GM21723 (cell line): Measurements from ENCODE around the gene SLC22A23.

ENCODE experiments used
- ATAC-seq: cut with Tn5 transposase; IDR thresholded peaks from one replicate; pipeline ENCODE4 v1.9.1; 2021; ENCODE audit warnings: mild to moderate bottlenecking, moderate library complexity; ENCODE audit not compliant: unreplicated experiment

The SLC22A23 gene

DNA sequence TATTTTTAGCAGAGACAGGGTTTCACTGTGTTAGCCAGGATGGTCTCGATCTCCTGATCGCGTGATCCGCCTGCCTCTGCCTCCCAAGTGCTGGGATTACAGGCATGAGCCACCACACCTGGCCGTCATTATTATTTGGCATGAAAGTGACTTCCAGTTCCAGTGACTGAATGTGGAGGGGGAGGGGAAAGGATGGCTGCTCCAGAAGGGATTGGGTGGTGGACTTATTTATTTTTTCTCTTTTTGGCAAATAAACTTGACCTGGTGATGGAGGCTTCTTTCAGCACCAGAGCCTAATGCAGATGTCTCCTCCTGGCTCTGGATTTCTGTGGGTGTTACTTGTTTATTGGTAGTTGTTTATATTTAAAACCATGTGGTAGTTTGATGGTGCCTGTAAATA, 16.9 kb upstream of the SLC22A23 start:
- no peak for ATAC-seq

DNA sequence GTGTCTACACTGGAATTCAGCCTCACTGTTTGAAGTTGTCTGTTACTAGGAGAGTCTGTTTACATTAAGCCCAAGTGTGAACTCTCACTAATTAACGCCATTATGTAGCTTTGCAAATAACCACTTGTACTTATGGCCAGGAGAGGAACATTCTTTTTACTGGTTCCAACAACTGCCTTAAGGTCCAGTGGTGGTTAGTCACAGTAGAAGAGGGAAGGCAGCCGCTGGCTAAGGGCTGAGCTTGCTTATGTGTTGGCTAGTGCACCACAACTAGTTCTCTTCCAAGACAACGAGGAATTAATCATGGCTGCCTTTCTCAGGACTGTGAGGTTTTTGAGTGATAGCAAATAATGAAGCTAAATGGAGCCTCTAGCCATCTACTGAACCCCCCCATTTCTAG, 14.9 kb upstream of the SLC22A23 start:
- no peak for ATAC-seq

DNA sequence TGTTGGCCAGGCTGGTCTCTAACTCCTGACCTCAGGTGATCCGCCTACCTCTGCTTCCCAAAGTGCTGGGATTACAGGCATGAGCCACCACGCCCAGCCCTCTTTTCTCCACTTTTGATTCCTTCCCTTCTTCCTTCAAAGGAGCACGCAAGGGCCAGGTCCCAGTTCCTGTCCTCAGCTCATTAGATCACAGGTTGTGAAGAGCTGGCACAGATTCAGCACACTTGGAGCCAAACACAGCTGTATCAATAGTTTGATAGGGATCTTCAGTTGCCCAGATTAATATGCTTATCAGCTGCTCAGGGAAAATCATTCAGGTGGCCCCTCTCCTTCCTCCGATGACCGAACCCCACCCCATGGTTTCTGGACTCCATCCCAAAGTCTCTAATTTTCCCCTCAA, 14.4 kb upstream of the SLC22A23 start:
- no peak for ATAC-seq

DNA sequence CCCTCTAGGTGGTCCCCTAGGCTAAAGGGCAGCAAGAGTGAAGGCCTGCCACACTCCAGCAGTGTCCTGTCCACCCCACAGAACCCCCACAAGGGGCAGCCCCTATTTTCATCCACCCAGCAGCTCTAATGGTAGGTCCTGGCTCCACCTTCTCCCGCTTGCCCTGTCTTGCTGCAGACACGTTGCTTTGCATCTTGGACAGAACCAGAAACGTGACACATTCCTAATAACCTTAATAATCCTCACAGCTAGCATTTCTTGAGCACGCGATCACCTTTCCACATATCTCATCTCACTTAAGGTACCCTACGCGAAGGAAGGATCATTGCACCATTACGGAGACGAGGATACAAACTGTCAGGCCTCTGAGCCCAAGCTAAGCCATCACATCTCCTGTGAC, 11.7 kb upstream of the SLC22A23 start:
- no peak for ATAC-seq

DNA sequence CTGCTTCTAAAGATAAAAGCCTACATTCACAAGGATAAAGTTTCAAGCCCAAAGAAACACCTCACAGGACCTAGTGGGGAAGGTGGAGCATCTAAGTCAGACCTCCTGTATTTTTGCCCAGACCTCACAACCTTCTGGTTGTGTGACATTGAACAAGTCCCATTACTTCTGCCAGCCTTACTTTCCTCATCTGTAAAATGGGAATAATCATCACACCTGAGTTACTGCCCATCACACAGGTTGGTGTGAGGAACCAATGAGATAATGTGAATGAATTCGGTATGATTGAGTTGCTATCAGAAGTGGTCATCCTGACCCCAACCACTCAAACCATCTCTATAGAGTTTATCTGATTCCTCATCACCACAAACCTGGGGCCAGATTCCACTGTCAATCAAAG, 11.1 kb upstream of the SLC22A23 start:
- ATAC-seq: no peak

DNA sequence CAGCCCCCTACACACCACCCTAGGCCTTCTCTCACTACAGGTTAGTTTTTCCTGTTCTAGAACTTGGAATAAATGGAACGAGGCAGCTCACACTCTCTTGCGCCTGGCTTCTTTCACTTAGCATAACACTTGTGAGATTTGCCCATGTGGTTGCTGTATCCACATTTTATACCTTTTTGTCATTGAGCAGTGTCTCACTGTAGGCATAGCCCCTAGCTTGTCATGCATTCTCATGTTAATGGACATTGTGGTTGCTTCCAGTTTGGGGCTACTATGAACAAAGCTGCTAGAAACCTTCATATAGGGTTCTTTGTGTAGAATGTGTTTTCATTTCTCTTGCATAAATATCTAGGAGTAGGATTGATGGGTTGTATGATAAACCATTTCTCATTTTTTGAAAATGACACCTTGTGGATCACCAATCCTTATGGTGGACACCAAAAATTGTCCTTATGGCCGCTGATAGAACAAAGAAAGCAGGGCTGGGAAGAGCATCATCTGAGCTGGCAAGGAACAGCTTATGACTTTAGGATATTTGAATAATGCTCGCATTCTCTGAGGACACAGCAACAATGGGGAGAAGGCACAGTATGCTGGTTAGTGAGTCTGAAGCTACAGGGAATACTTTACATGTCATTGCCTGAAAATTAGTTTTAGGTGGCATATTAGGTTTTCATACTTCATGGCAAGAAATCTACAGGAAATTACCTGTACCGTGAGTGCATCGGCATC, 9.8 kb upstream of the SLC22A23 start:
- ATAC-seq: no peak

DNA sequence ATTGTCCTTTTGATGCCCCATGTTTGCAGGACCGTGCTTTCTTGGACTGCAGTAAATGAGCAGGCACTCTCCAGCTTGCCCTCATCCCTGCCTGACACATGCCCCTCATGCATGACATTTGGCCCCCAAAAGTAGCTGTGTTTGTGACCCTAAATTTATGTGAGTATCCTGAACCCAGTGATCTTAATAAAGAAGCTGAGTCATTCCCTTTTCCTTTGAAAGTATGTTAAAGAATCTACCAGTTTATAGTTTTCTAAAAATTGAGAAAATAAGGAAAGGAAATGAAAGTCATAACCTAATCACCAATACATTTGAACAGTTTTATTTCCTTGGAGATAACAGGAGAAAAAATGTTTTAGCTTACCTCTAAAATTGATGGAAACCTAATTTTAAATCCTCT, 3.4 kb upstream of the SLC22A23 start:
- no peak for ATAC-seq

DNA sequence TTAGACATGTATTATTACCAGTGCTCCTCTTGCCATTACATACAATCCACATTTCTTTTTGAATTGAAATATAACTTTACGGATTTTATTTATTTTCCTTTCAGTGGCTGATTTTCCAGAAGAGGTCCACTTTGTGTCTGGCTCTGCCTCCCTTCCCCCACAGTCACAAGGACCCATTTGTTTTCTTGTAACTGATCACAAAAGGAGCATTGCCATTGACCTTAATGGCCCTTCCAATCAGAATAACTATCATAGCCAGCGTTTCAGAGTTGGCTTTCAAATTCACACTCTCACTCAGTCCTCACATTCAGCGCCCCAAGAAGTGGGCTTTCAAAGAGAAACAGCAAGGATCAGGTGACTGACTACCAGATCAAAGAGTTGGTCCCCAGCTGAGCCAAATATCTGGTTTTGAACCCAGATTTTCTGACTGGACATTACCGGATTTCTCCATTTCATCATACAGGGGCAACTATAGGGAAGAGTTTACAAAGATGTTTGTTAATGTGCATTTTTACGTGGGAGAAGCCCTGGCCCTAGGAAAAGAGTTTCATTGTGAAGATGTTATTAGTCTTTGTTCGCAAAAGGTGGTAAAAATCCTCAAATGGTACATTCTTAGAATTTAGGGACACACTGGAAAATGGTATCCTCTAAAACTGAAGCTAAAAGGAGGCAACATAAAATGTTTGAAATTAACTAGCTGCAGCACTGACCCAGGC, 2.0 kb upstream of the SLC22A23 start:
- no peak for ATAC-seq

DNA sequence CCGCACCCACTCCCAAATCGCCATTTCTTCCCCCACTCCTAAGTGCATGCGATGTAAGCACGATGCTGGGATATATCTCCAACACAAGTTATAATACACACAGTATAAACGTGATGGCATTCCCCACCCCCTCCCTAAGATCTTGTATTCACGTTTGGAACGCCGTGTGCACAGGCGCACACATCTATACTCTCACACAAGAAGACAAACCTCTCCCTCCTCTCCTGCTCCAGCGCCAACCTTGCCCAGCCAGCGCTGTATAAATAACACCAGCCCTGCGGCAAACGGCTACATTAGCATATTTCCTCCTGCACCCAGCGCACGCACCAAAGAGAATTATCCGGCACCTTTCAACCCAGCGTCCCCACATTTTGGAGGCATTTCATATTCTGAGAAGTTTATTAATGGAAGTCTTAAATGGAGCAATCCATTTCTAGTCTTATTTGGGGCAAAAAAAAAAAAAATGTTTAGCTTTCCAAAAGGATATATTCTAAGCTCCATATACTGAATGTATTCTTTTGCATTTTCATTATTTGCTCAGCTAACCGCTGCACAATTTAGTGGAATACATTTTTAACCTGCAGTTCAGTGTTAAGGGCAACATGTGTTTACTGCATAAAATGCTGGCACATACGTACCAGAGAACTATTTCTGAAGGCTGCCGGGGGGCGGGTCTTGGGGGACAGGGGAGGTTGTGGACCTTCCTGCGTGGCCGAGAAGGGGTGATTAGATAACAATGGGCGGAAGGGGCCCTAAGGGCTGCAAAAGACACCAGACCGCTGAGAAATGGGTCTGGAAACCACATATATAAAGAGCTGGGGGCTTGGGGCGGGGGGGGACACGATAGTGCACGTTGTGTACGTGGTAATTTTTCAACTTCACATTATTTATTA, 1.1 kb upstream of the SLC22A23 start:
- no peak for ATAC-seq

DNA sequence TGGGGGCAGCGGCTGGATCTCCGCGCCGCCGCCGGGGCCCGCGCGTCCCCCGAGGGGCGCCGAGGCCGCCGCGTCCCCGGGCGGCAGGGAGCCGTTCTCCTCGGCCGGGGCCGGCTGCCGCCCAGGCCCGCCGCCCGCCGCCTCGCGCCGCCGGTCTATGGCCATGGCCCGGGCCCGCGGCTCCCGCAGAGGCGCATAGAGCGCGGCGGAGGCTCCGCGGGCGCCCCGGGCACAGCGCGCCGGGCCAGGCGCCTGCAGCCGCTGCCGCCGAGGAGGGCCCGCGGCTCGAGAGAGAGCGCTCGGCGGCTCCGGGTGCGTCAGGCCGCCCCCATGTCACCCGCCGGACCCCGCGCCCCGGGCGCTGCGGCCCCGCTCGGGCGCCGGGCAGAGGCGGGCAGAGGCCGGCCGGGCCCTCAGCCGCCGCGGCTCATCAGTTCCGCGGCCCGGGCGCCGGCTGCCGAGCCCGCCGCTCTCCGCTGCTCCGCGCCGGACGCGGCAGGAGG, 404 bp downstream of the SLC22A23 start:
- peak; percentile 54 for ATAC-seq

DNA sequence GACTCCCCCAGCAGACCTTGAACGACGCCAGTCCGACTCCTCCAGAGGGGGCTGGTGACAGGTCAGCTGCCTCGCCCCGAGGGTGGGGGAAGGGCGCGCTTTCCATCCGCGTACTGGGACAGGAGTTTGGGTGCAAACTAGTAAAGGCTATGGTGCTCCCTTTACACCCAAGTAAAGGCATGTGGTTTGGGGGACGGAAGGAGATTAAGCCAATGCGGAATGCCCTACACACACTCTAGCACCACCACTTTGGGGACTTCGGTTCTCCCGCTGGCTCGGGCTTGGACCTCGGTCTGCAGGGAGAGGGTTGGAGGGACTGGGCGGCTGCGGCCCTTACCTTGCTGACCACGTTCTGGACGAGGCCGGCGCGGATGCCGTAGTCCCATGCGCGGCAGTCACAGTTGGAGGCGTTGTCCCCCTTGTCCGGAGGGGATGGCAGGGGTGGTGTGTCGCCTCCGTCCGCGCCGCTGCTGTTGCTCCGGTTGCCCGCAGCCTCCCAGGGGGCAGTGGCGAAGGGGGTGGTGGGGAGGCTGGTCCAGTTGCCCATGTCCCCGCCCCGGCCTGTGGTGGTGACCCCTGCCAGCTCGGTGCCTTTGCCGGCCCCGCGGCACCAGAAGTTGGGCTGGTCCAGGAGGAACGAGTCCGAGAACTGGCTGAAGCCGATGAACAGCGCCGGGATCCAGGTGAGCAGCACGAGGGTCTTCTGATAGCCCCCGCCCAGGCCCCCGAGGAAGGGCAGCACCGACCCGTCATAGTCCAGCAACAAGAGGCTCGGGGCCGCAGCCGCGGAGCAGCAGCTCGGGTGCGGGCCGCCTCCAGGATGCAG, 1.1 kb downstream of the SLC22A23 start:
- no peak for ATAC-seq

DNA sequence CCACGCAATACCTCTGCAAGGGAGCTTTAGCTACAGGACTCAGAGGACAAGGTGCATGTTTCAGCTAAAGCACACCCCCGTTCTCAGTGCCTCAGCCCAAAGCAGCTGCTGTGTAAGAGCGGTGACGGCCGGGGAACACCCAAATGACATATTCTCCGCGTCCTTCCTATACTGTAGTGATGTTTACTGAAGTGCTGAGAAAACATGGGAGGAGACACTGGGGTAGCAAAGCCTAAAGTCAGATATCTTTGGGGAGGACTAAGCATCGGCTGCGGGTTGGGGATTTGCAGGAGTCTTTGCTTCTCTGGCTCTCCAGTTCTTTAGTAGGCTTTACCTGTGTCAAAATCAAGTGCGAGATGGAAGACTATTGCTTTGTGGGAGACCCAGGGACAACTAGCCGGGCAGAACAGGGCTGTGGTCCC, 1.7 kb downstream of the SLC22A23 start:
- no peak for ATAC-seq

DNA sequence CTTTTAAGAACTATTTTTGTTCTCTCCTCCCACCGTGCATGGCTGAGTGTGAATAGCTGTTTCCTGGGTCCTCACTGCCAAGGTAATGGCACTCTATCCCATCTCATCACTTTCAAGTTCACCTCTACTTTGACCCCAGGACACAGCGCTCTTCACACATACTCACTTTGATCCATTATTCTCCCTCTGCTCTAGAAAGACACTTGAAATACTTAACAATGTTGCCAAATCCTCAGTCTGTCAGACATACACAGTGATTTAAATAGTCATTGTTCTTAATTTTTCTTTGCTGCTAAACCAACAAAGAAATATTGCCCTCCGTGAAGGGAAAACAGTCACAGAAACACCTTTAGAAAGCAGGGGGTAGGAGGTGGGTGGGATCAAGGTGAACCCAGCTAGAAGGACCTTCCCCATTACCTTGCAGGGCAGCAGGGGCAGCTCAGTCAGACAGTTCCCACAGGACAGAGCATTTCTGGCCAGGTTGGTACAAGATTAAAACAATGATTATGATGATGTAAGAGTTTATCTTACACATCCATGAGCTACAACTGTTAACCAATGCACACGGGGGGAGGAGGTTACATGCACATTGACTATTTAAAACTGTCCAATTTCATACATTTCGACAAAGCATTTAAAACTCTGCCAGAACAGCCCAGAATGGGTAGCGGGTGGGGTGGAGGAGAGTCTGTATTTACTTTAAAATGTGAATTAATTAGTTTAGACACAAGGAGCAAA, 2.4 kb downstream of the SLC22A23 start:
- no peak for ATAC-seq

DNA sequence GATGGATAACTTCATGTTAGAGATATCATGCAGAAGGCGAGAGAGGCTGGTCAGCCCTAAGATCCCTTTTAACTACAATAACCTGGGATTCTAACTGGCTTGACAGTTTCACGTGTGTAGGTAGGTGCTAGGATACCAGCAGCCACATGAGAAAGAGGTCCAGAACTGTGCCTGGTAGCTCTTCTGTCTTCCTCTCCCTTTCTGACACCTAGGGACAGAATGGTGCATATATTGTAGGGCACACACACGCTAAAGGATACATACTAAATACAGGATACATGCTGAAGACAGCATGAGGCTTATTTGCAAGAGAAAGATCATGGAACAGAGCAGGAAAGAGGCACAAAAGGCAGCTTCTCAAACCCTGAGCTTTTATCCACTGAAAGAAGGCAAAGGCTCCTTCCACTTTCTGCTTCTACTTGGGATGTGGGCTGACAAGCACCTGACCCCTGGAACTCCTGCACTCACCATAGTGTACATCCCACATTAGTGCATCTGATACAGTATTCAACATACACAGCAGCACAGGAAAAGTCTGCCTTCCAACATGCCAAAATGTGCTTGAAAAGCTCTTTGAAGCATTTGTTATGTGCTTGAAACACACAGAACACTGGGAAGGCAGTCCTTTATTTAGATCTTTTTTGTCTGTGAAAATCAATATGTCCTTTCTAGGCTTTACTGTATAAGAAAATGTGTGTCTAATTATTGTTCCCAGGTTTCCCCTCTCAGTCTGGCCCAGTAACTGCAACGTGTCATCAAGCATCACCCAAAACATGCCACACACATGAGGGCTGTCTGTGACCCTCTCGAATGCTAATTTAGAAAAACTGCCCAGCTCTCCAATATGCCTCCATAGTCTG, 3.2 kb downstream of the SLC22A23 start:
- no peak for ATAC-seq

DNA sequence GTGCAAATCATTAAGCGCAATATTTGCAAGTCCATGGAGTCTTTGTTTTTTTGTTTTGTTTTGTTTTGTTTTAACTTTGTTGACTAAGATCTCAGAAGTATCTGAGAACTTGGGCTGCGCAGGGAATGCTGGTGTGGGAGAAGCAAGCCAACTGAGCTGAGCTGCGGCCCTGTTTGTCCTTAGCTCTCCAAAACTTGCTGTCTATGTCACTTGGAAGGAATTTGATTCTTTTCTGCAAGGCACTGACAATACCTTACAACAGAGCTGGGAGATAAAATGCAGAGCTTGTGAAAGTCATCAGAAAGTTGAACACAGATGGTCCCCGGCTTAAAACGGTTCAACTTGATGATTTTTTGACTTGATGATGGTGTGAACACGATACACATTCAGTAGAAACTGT, 5.4 kb downstream of the SLC22A23 start:
- no peak for ATAC-seq

DNA sequence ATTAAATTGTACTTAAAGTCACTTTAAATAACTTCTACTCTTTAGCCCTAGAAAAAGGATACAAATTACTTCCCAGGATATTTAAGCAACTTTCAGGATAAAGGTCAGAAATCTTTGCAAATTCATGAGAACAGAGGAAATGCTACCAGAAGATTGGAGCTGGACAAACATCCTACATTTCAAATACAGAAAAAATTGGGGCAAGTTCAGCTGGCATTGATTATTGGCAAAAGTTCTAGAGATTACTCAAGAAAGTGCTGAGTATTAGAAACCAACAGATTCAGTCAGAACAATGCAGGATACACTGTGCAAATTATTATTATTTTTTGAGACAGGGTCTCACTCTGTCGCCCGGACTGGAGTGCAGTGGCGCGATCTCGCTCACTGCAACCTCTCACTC, 6.0 kb downstream of the SLC22A23 start:
- no peak for ATAC-seq

DNA sequence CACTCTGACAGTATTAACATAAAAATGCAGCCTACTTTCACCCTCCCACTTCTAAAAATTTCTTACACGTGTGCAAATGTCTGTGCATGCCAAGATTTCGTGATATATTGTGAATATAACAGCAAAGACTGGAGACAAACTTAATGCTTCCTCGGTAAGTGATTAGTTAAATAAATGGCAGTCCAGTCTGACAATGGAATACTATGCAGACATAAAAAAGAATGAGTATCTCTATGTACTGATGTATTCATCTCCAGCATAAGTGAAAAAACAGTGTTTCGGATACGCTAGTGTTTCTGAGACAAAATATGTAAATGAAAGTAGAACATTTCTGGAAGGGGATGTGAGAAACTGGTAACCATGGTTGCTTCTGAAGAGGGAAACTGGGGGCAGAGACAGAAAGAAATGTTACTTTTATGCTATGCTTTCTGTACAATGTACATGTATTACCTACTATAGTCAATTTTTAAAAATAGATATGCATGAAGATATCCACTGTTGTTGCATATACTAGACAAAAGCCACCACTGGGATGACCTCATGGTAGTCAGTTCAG, 7.0 kb downstream of the SLC22A23 start:
- ATAC-seq: peak; percentile 61

DNA sequence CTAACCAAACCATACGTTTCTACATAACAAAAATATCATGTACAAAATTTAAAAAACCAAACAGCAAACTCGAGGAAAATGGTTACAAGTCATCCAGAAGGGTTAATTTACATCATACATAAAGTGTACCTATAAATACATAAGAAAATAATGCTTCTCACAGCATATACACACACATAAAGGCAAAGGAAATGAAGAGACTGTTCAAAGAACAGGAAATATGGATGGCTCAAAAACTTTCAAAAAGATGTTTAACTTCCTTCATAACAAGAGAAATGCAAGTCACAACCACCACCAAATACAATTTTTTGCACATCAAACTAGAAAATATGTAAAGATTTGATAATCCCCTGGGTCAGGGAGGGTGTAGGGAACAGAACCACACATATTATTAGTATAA, 7.5 kb downstream of the SLC22A23 start:
- ATAC-seq: no peak

DNA sequence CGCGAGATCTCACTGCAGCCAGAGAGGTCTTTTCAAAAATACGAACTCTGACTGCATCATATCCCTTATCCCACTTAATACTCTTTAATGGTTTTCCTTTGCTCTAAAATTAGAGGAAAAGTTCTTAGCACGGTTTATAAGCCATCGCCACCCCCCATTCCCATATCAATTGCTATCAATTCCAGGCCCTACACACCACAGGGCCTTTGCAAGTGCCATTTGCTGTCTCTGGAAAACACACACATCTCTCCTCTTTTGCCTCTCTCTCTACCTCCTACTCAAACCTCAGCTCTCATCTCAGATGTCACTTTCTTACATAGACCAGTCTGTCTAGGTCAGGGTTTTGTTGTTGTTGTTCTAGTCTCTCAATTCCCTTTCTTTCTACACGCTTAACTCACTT, 9.8 kb downstream of the SLC22A23 start:
- ATAC-seq: no peak
